Caco-2 (cell line): Measurements from ENCODE around the gene IGFALS. TPM values are rescaled to one million over a fixed set of nuclear protein-coding genes. Genes with fewer than 3 reads are reported as not detected.

Experiments
- BruUV-seq: library from RNA; stranded (reverse); fragments of 400-500 nt; replicated peaks from 2 replicates; lab custom pipeline; 2021; lab: Mats Ljungman, UMichigan
- CTCF ChIA-PET: fragments of 300-600 bp; sonication (Branson Sonifier 250); formaldehyde crosslinking; loops from one replicate; lab custom pipeline; 2022; ENCODE audit warnings: antibody characterized with exemption; lab: Charles Lee
- POLR2A ChIA-PET: fragments of 300-600 bp; sonication (Branson Sonifier 250); formaldehyde crosslinking; loops from one replicate; lab custom pipeline; 2022; ENCODE audit warnings: antibody characterized with exemption; lab: Charles Lee
- DNase-seq, 2 experiments: peaks; one replicate each; pipeline versions ENCODE4 v3.0.0 to v3.0.0-alpha.2; 2020 to 2022
- H3K27me3 ChIP-seq: replicated peaks from 2 replicates; pipeline ENCODE4 v1.6.0; 2011; ENCODE audit warnings: low read length; ENCODE audit not compliant: control insufficient read depth, insufficient read depth
- H3K36me3 ChIP-seq: 2 replicates; pipeline ENCODE4 v1.5.1; 2011; ENCODE audit warnings: low read length; ENCODE audit not compliant: control insufficient read depth, insufficient read depth
- H3K4me1 ChIP-seq: fragments of 250-450 bp; sonication (Bioruptor Pico); 2 replicates; pipeline ENCODE4 v1.5.1; 2020; ENCODE audit warnings: mild to moderate bottlenecking
- H3K4me3 ChIP-seq: 2 replicates; pipeline ENCODE4 v1.5.1; 2011; ENCODE audit warnings: low read depth, mild to moderate bottlenecking, control low read depth, low read length
- H3K9me3 ChIP-seq: fragments of 250-450 bp; sonication (Bioruptor Pico); 2 replicates; pipeline ENCODE4 v1.5.1; 2020; ENCODE audit warnings: mild to moderate bottlenecking, moderate library complexity
- H3K27ac Mint-ChIP-seq: one replicate; pipeline ENCODE4 v1.8.0; 2022; ENCODE audit warnings: mixed read lengths; ENCODE audit not compliant: unreplicated experiment
- H3K27me3 Mint-ChIP-seq: one replicate; pipeline ENCODE4 v1.8.0; 2022; ENCODE audit warnings: mixed read lengths; ENCODE audit not compliant: insufficient read depth, unreplicated experiment
- H3K36me3 Mint-ChIP-seq: one replicate; pipeline ENCODE4 v1.8.0; 2022; ENCODE audit warnings: mild to moderate bottlenecking, mixed read lengths; ENCODE audit not compliant: insufficient read depth, unreplicated experiment
- H3K4me1 Mint-ChIP-seq: one replicate; pipeline ENCODE4 v1.8.0; 2022; ENCODE audit warnings: low read depth, mixed read lengths; ENCODE audit not compliant: unreplicated experiment
- H3K4me3 Mint-ChIP-seq: one replicate; pipeline ENCODE4 v1.8.0; 2022; ENCODE audit warnings: mild to moderate bottlenecking, moderate library complexity, mixed read lengths; ENCODE audit not compliant: unreplicated experiment
- H3K9me3 Mint-ChIP-seq: one replicate; pipeline ENCODE4 v1.8.0; 2022; ENCODE audit warnings: mixed read lengths; ENCODE audit not compliant: unreplicated experiment
- intact Hi-C: fragments of 100-400 bp; cut with micrococcal nuclease; formaldehyde crosslinking; loops from one replicate; pipeline ENCODE4 v1.10.0; 2022; ENCODE audit not compliant: unreplicated experiment
- total RNA-seq: library from RNA; stranded (reverse); gene quantifications from 2 replicates; pipeline ENCODE4 v1.2.3, GENCODE V29; 2022
- TF ChIP-seq, protein P1 (sequence below), 2 experiments: fragments of 200-600 bp in 1 of 2; IDR thresholded peaks; 1 replicate in 1 of 2; 2 replicates in 1 of 2; pipeline versions ENCODE4 v1.5.1 to v1.8.0; 2011 to 2022; ENCODE audit warnings: antibody characterized with exemption in 1 of 2, control low read depth in 1 of 2, inconsistent platforms in 1 of 2, low read depth in 1 of 2, low read length in 1 of 2, mild to moderate bottlenecking in 1 of 2, moderate library complexity in 1 of 2; ENCODE audit not compliant: insufficient read depth in 1 of 2, severe bottlenecking in 1 of 2, unreplicated experiment in 1 of 2

Gene IGFALS
- total RNA-seq, 1 experiment from 2014 or later = not detected

DNA sequence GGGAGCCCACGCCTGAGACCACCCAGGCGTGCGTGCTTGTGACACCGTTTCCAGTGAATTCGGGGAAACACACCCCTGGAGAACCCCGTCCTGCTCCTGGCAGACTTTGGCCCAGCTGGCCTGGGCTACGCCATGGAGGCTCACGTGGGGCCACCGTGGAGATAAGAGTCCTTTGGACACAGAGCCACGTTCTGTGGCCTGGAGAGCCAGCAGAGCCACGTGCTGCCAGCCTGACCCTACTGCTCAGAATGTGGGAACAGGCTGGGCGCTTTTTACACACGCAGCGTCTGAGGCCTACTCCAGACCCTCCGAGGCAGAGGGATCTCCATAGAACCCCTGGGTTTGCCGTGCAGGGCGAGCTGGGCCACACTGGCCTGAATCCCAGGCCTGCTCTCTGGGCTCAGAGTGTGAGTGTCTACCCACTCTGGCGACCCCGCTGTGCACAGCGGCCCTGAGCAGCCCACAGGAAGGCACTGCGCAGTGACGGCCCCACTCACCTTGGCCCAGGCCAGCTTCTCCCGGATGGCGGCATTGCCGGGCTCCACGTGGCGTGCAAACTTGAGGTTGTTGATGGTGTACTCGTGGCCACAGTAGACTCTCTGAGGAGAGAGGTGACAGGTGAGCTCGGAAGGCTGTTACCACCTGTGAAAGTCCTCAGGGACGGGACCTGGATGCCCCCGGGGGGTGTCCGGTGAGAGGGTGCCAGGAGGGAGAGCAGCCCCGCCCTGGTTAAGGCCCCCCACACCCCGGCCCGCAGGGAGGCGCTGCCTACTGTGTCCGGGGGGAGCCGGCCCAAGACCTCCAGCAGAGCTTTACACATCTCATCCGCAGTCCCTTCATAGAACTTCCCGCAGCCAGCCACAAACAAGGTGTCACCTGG, 23.1 kb upstream of the IGFALS start:
- DNase-seq = no peak
- Histone ChIP-seq H3K9me3 (no peaks in the 10 kb centered on the region), H3K4me1 (no peaks in the 10 kb centered on the region), H3K27me3 (no peaks in the 10 kb centered on the region), H3K36me3 (no peaks in the 10 kb centered on the region), H3K4me3 (no peak overlapping the region)
- TF ChIP-seq, protein P1, sequence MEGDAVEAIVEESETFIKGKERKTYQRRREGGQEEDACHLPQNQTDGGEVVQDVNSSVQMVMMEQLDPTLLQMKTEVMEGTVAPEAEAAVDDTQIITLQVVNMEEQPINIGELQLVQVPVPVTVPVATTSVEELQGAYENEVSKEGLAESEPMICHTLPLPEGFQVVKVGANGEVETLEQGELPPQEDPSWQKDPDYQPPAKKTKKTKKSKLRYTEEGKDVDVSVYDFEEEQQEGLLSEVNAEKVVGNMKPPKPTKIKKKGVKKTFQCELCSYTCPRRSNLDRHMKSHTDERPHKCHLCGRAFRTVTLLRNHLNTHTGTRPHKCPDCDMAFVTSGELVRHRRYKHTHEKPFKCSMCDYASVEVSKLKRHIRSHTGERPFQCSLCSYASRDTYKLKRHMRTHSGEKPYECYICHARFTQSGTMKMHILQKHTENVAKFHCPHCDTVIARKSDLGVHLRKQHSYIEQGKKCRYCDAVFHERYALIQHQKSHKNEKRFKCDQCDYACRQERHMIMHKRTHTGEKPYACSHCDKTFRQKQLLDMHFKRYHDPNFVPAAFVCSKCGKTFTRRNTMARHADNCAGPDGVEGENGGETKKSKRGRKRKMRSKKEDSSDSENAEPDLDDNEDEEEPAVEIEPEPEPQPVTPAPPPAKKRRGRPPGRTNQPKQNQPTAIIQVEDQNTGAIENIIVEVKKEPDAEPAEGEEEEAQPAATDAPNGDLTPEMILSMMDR (IDR thresholded peaks at IDR 0.05; ENCODE audit: insufficient read depth in 1 of 2, low read depth in 1 of 2, low read length in 1 of 2, severe bottlenecking in 1 of 2, unreplicated experiment in 1 of 2) = no peak
- ChIA-PET POLR2A (no interaction called here), CTCF (no interaction called here)
- peaks cover 27% of the 10 kb centered on the region for H3K36me3 Mint-ChIP-seq
- no peak overlapping the region for H3K4me3 Mint-ChIP-seq
- H3K27ac Mint-ChIP-seq = no peak overlapping the region
- H3K4me1 Mint-ChIP-seq = no peaks in the 10 kb centered on the region
- no TSS peak for BruUV-seq
- intact Hi-C loops = no loop called here
- H3K9me3 Mint-ChIP-seq = no peaks in the 10 kb centered on the region
- no peaks in the 10 kb centered on the region for H3K27me3 Mint-ChIP-seq

DNA sequence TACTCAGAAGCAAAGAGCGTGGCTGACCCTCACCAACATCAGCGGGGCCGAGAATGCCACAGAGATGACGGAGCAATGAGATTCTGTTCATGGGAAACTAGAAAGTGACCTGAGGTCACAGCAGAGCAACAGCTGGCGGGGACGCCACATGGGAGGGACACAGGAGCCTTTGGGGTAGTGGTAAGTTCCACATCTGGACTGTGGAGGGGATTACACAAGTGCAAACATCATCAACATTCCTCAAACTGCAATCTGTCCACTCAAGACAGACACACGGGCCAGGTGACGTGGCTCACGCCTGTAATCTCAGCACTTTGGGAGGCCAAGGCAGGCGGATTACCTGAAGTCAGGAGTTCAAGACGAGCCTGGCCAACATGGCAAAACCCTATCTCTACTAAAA, 22.0 kb upstream of the IGFALS start:
- H3K27ac Mint-ChIP-seq = no peak overlapping the region
- intact Hi-C loops = no loop called here
- Histone ChIP-seq H3K4me3 (no peak overlapping the region), H3K36me3 (no peaks in the 10 kb centered on the region), H3K4me1 (no peaks in the 10 kb centered on the region), H3K9me3 (no peaks in the 10 kb centered on the region), H3K27me3 (no peaks in the 10 kb centered on the region)
- no peaks in the 10 kb centered on the region for H3K9me3 Mint-ChIP-seq
- H3K36me3 Mint-ChIP-seq = peaks cover 27% of the 10 kb centered on the region
- no peak for DNase-seq
- CTCF ChIA-PET = no interaction called here
- H3K4me3 Mint-ChIP-seq = no peak overlapping the region
- no peaks in the 10 kb centered on the region for H3K27me3 Mint-ChIP-seq
- no peaks in the 10 kb centered on the region for H3K4me1 Mint-ChIP-seq
- POLR2A ChIA-PET = no interaction called here
- no TSS peak for BruUV-seq
- TF ChIP-seq, protein P1 (IDR thresholded peaks at IDR 0.05; ENCODE audit: insufficient read depth in 1 of 2, low read depth in 1 of 2, low read length in 1 of 2, severe bottlenecking in 1 of 2, unreplicated experiment in 1 of 2) = no peak

DNA sequence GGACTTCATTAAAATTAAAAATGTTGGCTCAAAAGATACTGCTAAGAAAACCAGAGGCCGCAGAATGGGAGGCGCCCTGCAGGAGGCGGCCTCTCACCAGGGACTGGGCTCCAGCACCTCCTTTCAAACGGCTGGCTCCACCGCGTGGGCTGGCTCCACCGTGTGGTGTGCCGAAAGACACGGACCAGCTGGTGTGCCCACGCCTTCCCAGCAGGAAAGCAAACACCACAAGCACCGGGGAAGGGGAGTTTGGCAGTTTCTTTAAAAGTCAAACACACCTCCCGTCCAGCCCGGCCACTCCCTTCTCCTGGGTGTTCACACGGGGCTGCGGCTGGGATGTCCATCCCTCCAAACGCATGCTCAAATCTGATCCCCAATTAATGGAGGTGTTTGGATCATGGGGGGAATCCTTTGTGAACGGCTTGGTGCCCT, 19.2 kb upstream of the IGFALS start:
- no peak overlapping the region for H3K27ac Mint-ChIP-seq
- intact Hi-C loops = no loop called here
- BruUV-seq = no TSS peak
- Histone ChIP-seq H3K36me3 (no peaks in the 10 kb centered on the region), H3K27me3 (no peaks in the 10 kb centered on the region), H3K4me1 (no peaks in the 10 kb centered on the region), H3K9me3 (no peaks in the 10 kb centered on the region), H3K4me3 (no peak overlapping the region)
- ChIA-PET POLR2A (interaction anchor here (0.6 kb wide), 1 partner anchor 9 kb away, joined by 4 read pairs; no protein-coding TSS in a partner anchor), CTCF (no interaction called here)
- peaks cover 22% of the 10 kb centered on the region for H3K36me3 Mint-ChIP-seq
- H3K4me1 Mint-ChIP-seq = no peaks in the 10 kb centered on the region
- TF ChIP-seq, protein P1 (IDR thresholded peaks at IDR 0.05; ENCODE audit: insufficient read depth in 1 of 2, low read depth in 1 of 2, low read length in 1 of 2, severe bottlenecking in 1 of 2, unreplicated experiment in 1 of 2) = peak in 1 of 2 experiments; percentile 55
- H3K4me3 Mint-ChIP-seq = no peak overlapping the region
- no peaks in the 10 kb centered on the region for H3K9me3 Mint-ChIP-seq
- DNase-seq = peak in 1 of 2 experiments; percentile 36
- no peaks in the 10 kb centered on the region for H3K27me3 Mint-ChIP-seq
